ENCODE results near the gene PFKFB3. TPM values are rescaled to one million over a fixed set of nuclear protein-coding genes. Genes with fewer than 3 reads are reported as not detected.
"Not testable (repeated sequence)": the region's sequence is repeated elsewhere in the genome, so short reads cannot be mapped to it uniquely, and the experiment has no call there.

PFKFB3 gene
- total and polyA plus RNA-seq, 5 donors from 2014 or later: 2.8 to 96.3 (median 4.2) TPM

DNA sequence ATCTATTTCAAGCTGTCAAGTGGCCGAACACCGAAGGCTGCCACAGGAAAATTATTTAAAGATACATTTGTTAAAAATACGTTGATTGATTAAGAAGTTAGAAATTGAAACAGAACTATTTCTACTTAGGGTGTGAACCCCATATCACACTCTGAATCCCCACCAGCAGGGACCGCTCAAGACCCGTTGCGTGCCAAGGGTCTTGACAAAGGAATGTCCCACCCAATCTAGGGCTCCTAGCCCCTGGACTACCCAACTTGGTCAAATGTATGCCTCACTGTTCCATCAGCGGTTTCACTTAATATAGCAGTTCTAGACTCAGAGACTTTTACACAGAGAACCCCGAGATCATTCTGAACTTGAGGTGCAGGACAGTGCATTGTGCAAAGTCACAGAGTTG, 11.6 kb upstream of the PFKFB3 start:
- ATAC-seq (ENCODE audit: low read depth in 2 of 2): no peak
- Histone ChIP-seq H3K9me3 (ENCODE audit: control insufficient read depth in 2 of 2, low read length in 2 of 2) (no peaks in the 10 kb centered on the region), H3K4me1 (ENCODE audit: control insufficient read depth, insufficient read depth, low read length, poor library complexity, severe bottlenecking) (no peaks in the 10 kb centered on the region), H3K36me3 (ENCODE audit: control insufficient read depth, insufficient read depth, low read length) (no peaks in the 10 kb centered on the region), H3K27me3 (ENCODE audit: control insufficient read depth, insufficient read depth, low read length) (no peaks in the 10 kb centered on the region), H3K4me3 (ENCODE audit: low read depth, low read length) (no peak overlapping the region), H3K27ac (ENCODE audit: insufficient read depth, low read length, poor library complexity, severe bottlenecking) (no peak overlapping the region)
- H3K27ac Mint-ChIP-seq: no peak overlapping the region
- no peaks in the 10 kb centered on the region for H3K27me3 Mint-ChIP-seq
- no peaks in the 10 kb centered on the region for H3K9me3 Mint-ChIP-seq
- DNase-seq: no peak
- peaks cover 10 to 34% (median 23%) of the 10 kb centered on the region in 4 donors for H3K4me1 Mint-ChIP-seq
- H3K36me3 Mint-ChIP-seq: peaks cover 13% of the 10 kb centered on the region
- no peak overlapping the region for H3K4me3 Mint-ChIP-seq

DNA sequence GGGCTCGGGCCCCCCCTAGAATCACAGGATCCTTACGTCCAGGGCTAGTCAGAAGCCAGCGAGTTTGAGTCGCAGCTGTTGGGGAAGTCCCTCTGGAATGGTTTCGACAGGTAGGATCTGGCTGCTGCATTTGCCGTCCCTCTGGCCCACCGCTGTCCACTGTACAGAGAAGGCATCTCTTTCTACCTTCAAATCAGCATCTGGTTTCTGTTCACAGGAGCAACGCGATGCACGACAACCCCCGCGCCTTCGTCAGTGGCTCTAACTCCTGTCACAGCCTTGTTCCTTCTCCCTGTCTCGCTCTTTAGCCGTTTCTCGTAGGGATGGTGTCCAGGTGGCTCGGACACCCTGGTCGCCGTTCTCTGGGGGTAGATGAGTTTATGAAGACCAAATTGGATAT, 11.2 kb upstream of the PFKFB3 start:
- H3K4me1 Mint-ChIP-seq: peaks cover 10 to 34% (median 21%) of the 10 kb centered on the region in 4 donors
- H3K36me3 Mint-ChIP-seq: peaks cover 13% of the 10 kb centered on the region
- H3K9me3 Mint-ChIP-seq: no peaks in the 10 kb centered on the region
- H3K27ac Mint-ChIP-seq: no peak overlapping the region
- Histone ChIP-seq H3K4me1 (ENCODE audit: control insufficient read depth, insufficient read depth, low read length, poor library complexity, severe bottlenecking) (no peaks in the 10 kb centered on the region), H3K9me3 (ENCODE audit: control insufficient read depth in 2 of 2, low read length in 2 of 2) (no peaks in the 10 kb centered on the region), H3K4me3 (ENCODE audit: low read depth, low read length) (no peak overlapping the region), H3K36me3 (ENCODE audit: control insufficient read depth, insufficient read depth, low read length) (no peaks in the 10 kb centered on the region), H3K27ac (ENCODE audit: insufficient read depth, low read length, poor library complexity, severe bottlenecking) (no peak overlapping the region), H3K27me3 (ENCODE audit: control insufficient read depth, insufficient read depth, low read length) (no peaks in the 10 kb centered on the region)
- DNase-seq (no peak), ATAC-seq (ENCODE audit: low read depth in 2 of 2) (no peak)
- no peaks in the 10 kb centered on the region for H3K27me3 Mint-ChIP-seq
- no peak overlapping the region for H3K4me3 Mint-ChIP-seq

GRCh38 chr10:6193342-6193741, 9.4 kb upstream of the PFKFB3 start:
- not testable (repeated sequence) for H3K27ac ChIP-seq (ENCODE audit: insufficient read depth, low read length, poor library complexity, severe bottlenecking); H3K27me3 ChIP-seq (ENCODE audit: control insufficient read depth, insufficient read depth, low read length); H3K4me3 Mint-ChIP-seq; H3K27ac Mint-ChIP-seq; ATAC-seq (ENCODE audit: low read depth in 2 of 2); H3K36me3 ChIP-seq (ENCODE audit: control insufficient read depth, insufficient read depth, low read length); H3K9me3 Mint-ChIP-seq; H3K4me3 ChIP-seq (ENCODE audit: low read depth, low read length); H3K27me3 Mint-ChIP-seq; DNase-seq; H3K9me3 ChIP-seq (ENCODE audit: control insufficient read depth in 2 of 2, low read length in 2 of 2); H3K4me1 ChIP-seq (ENCODE audit: control insufficient read depth, insufficient read depth, low read length, poor library complexity, severe bottlenecking)
- Mint-ChIP-seq H3K4me1 (peaks cover 1 to 20% (median 15%) of the 10 kb centered on the region in 4 donors), H3K36me3 (peaks cover 13% of the 10 kb centered on the region)

DNA sequence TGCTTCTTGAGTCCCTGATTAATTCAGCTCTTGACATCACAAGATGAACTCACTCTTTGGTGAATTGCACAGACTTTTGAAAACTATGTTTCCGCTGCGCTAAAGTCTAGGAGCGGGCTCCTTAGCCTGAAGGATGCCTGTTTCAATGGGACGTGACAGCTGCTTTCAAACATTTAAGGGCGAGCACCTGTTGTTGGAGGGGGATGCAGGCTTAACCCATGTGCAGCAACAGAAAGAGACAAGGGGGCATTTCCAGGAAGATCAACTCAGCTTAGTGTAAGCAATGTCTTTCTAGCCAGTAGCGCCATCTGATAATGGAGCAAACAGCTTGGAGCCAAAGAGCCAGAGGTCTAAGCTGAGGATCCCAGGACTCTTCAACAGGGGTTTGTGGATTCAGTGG, 8.4 kb upstream of the PFKFB3 start:
- Mint-ChIP-seq H3K4me1 (peaks cover 0 to 21% (median 14%) of the 10 kb centered on the region in 4 donors), H3K4me3 (no peak overlapping the region), H3K27me3 (no peaks in the 10 kb centered on the region), H3K36me3 (peaks cover 13% of the 10 kb centered on the region), H3K27ac (peak overlapping the region in 1 of 3 donors; percentile 65), H3K9me3 (no peaks in the 10 kb centered on the region)
- no peak for ATAC-seq (ENCODE audit: low read depth in 2 of 2)
- DNase-seq: no peak
- Histone ChIP-seq H3K36me3 (ENCODE audit: control insufficient read depth, insufficient read depth, low read length) (no peaks in the 10 kb centered on the region), H3K4me1 (ENCODE audit: control insufficient read depth, insufficient read depth, low read length, poor library complexity, severe bottlenecking) (no peaks in the 10 kb centered on the region), H3K4me3 (ENCODE audit: low read depth, low read length) (no peak overlapping the region), H3K9me3 (ENCODE audit: control insufficient read depth in 2 of 2, low read length in 2 of 2) (no peaks in the 10 kb centered on the region), H3K27ac (ENCODE audit: insufficient read depth, low read length, poor library complexity, severe bottlenecking) (no peak overlapping the region), H3K27me3 (ENCODE audit: control insufficient read depth, insufficient read depth, low read length) (no peaks in the 10 kb centered on the region)

DNA sequence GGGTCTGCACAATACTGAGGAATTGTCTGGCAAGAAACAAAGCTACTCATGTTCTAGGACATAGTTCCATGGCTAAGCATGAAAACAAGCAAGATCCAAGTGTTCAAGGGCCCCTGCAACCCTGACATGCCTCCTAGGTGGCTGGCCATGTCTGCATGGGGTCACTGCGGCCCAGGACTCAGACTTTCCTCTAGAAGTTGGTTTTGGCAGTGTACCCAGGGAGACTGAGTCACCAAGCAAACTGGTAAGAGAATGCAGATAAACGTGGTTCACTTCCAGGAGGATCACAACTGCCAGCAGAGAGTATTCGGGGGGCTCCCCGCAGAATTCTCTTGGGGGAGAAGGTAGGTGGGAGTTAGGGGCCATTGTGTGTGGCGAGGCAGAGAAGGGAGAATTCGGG, 7.4 kb upstream of the PFKFB3 start:
- Mint-ChIP-seq H3K27ac (peak overlapping the region in 1 of 3 donors; percentile 41), H3K9me3 (no peaks in the 10 kb centered on the region), H3K4me3 (no peak overlapping the region), H3K36me3 (peaks cover 13% of the 10 kb centered on the region), H3K27me3 (no peaks in the 10 kb centered on the region), H3K4me1 (peaks cover 0 to 27% (median 10%) of the 10 kb centered on the region in 4 donors)
- Histone ChIP-seq H3K4me3 (ENCODE audit: low read depth, low read length) (no peak overlapping the region), H3K27ac (ENCODE audit: insufficient read depth, low read length, poor library complexity, severe bottlenecking) (no peak overlapping the region), H3K27me3 (ENCODE audit: control insufficient read depth, insufficient read depth, low read length) (no peaks in the 10 kb centered on the region), H3K9me3 (ENCODE audit: control insufficient read depth in 2 of 2, low read length in 2 of 2) (no peaks in the 10 kb centered on the region), H3K4me1 (ENCODE audit: control insufficient read depth, insufficient read depth, low read length, poor library complexity, severe bottlenecking) (no peaks in the 10 kb centered on the region), H3K36me3 (ENCODE audit: control insufficient read depth, insufficient read depth, low read length) (no peaks in the 10 kb centered on the region)
- DNase-seq (no peak), ATAC-seq (ENCODE audit: low read depth in 2 of 2) (no peak)

DNA sequence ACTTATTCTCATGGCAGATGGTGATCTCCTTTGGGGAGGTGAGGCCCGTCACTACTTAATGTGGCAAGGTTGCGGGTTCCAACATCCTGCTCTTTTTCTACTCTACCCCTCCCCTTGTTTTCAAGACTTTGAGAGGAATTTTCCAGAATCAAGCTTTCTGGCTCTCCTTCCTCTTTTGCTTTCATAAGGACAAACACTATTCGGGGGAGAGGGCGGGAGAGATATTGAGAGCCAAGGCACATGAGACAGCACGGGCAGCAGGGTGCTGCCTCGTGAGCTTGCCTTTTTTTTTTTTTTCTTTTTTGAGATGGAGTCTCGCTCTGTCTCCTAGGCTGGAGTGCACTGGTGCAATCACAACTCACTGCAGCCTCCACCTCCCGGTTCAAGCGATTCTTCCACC, 6.9 kb upstream of the PFKFB3 start:
- Histone ChIP-seq H3K4me3 (ENCODE audit: low read depth, low read length) (no peak overlapping the region), H3K4me1 (ENCODE audit: control insufficient read depth, insufficient read depth, low read length, poor library complexity, severe bottlenecking) (peaks cover 3% of the 10 kb centered on the region), H3K36me3 (ENCODE audit: control insufficient read depth, insufficient read depth, low read length) (no peaks in the 10 kb centered on the region), H3K27ac (ENCODE audit: insufficient read depth, low read length, poor library complexity, severe bottlenecking) (no peak overlapping the region), H3K27me3 (ENCODE audit: control insufficient read depth, insufficient read depth, low read length) (no peaks in the 10 kb centered on the region), H3K9me3 (ENCODE audit: control insufficient read depth in 2 of 2, low read length in 2 of 2) (no peaks in the 10 kb centered on the region)
- no peaks in the 10 kb centered on the region for H3K9me3 Mint-ChIP-seq
- H3K4me1 Mint-ChIP-seq: peaks cover 0 to 29% (median 10%) of the 10 kb centered on the region in 4 donors
- no peaks in the 10 kb centered on the region for H3K27me3 Mint-ChIP-seq
- ATAC-seq (ENCODE audit: low read depth in 2 of 2) (no peak), DNase-seq (no peak)
- H3K4me3 Mint-ChIP-seq: peak overlapping the region in 1 of 4 donors; percentile 35
- H3K36me3 Mint-ChIP-seq: peaks cover 13% of the 10 kb centered on the region
- peak overlapping the region in 1 of 3 donors; percentile 41 for H3K27ac Mint-ChIP-seq

DNA sequence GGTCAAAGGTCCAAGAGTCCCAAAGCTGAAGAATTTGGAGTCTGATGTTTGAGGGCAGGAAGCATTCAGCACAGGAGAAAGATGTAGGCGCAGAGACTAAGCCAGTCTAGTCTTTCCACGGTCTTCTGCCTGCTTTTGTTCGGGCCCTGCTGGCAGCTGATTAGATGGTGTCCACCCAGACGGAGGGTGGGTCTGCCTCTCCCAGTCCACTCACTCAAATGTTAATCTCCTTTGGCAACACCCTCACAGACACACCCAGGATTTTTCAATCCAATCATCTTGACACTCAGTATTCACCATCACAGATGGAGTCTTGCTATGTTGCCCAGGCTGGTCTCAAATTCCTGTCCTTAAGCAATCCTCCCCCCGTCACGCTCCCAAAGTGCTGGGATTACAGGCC, 6.2 kb upstream of the PFKFB3 start:
- not testable (repeated sequence) for H3K4me1 ChIP-seq (ENCODE audit: control insufficient read depth, insufficient read depth, low read length, poor library complexity, severe bottlenecking); H3K4me3 ChIP-seq (ENCODE audit: low read depth, low read length); H3K36me3 ChIP-seq (ENCODE audit: control insufficient read depth, insufficient read depth, low read length); H3K27me3 Mint-ChIP-seq; H3K9me3 Mint-ChIP-seq; DNase-seq; ATAC-seq (ENCODE audit: low read depth in 2 of 2); H3K27ac ChIP-seq (ENCODE audit: insufficient read depth, low read length, poor library complexity, severe bottlenecking); H3K9me3 ChIP-seq (ENCODE audit: control insufficient read depth in 2 of 2, low read length in 2 of 2); H3K27me3 ChIP-seq (ENCODE audit: control insufficient read depth, insufficient read depth, low read length)
- Mint-ChIP-seq H3K36me3 (peaks cover 13% of the 10 kb centered on the region), H3K4me1 (peaks cover 0 to 27% (median 10%) of the 10 kb centered on the region in 4 donors), H3K4me3 (peak overlapping the region in 1 of 4 donors; percentile 35), H3K27ac (peak overlapping the region in 2 of 3 donors; percentile 41 to 42)

DNA sequence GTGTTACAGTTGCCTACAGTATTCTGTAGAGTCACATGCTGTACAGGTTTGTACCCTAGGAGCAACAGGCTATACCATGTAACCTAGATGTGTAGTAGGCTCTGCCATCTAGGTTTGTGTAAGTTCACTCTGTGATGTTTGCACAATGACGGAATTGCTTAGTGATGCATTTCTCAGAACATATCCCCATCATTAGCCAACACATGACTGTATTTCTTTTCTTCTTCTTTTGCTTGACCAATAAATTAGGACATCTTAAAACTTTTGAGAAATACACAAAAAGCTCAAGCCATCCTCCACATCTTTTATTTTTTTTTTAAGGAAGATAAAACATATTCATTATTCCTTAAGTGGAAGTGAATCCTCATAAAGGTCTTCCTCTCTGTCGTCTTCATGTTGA, 5.4 kb upstream of the PFKFB3 start:
- Histone ChIP-seq H3K36me3 (ENCODE audit: control insufficient read depth, insufficient read depth, low read length) (no peaks in the 10 kb centered on the region), H3K27me3 (ENCODE audit: control insufficient read depth, insufficient read depth, low read length) (no peaks in the 10 kb centered on the region), H3K4me1 (ENCODE audit: control insufficient read depth, insufficient read depth, low read length, poor library complexity, severe bottlenecking) (peaks cover 13% of the 10 kb centered on the region), H3K27ac (ENCODE audit: insufficient read depth, low read length, poor library complexity, severe bottlenecking) (no peak overlapping the region), H3K9me3 (ENCODE audit: control insufficient read depth in 2 of 2, low read length in 2 of 2) (no peaks in the 10 kb centered on the region), H3K4me3 (ENCODE audit: low read depth, low read length) (no peak overlapping the region)
- peaks cover 10% of the 10 kb centered on the region for H3K36me3 Mint-ChIP-seq
- H3K27me3 Mint-ChIP-seq: no peaks in the 10 kb centered on the region
- DNase-seq: no peak
- peaks cover 0 to 30% (median 12%) of the 10 kb centered on the region in 4 donors for H3K4me1 Mint-ChIP-seq
- no peak overlapping the region for H3K4me3 Mint-ChIP-seq
- no peaks in the 10 kb centered on the region for H3K9me3 Mint-ChIP-seq
- ATAC-seq (ENCODE audit: low read depth in 2 of 2): no peak
- H3K27ac Mint-ChIP-seq: no peak overlapping the region
